Pancreas (tissue), 10 donors: Measurements from ENCODE around the gene BTN1A1. TPM values are rescaled to one million over a fixed set of nuclear protein-coding genes. Genes with fewer than 3 reads are reported as not detected.

Experiments
- ATAC-seq, 4 donors: fragments of 200-7000 bp; cut with Tn5 transposase; one replicate each; pipeline versions ENCODE4 v1.8.0 to v1.9.1; 2020; ENCODE audit warnings: mild to moderate bottlenecking in 4 of 4, moderate library complexity in 4 of 4
- DNase-seq, 6 donors: peaks; one replicate each; pipeline ENCODE4 v3.0.0-alpha.2; 2020
- FAIRE-seq: peaks from 2 replicates; lab custom pipeline; 2012; peaks lifted over from hg19 to GRCh38; lab: Jason Lieb, UNC
- H3K27ac ChIP-seq, 4 donors: fragments of 200-600 bp; sonication (generic); 1 replicate in 3 of 4; 2 replicates in 1 of 4; pipeline versions ENCODE4 v1.5.0 to v1.8.0; 2020
- H3K27me3 ChIP-seq, 4 donors: fragments of 200-600 bp; one replicate each; pipeline ENCODE4 v1.8.0; 2021
- H3K36me3 ChIP-seq, 3 donors: fragments of 200-600 bp; sonication (generic) in 1 of 3; one replicate each; pipeline versions ENCODE4 v1.5.0 to v1.8.0; 2020 to 2021
- H3K4me1 ChIP-seq, 3 donors: fragments of 200-600 bp; one replicate each; pipeline ENCODE4 v1.8.0; 2021
- H3K4me3 ChIP-seq, 4 donors: fragments of 200-600 bp; sonication (generic) in 2 of 4; one replicate each; pipeline versions ENCODE4 v1.5.0 to v1.8.0; 2020 to 2021
- H3K9me3 ChIP-seq, 4 donors: fragments of 200-600 bp; one replicate each; pipeline ENCODE4 v1.8.0; 2021
- CTCF ChIP-seq, 4 donors: fragments of 200-600 bp; sonication (generic) in 3 of 4; IDR thresholded peaks; one replicate each; pipeline versions ENCODE4 v1.5.0 to v1.8.0; 2021; ENCODE audit warnings: antibody characterized with exemption in 4 of 4
- WGBS, 2 donors: extraction: QIAGEN DNeasy Blood & Tissue Kit; methylation state at CpG; one replicate each; pipeline ENCODE4 v1.1.7; 2013; 5-methylcytosine and 5-hydroxymethylcytosine counted together
- intact Hi-C, 3 donors: fragments of 100-400 bp; cut with DNase I; formaldehyde crosslinking; loops; one replicate each; pipeline versions ENCODE4 v1.11.1 to v1.14.2; 2022
- polyA plus RNA-seq, 2 donors: library from polyadenylated mRNA; stranded (reverse); fragments of 200-250 nt; gene quantifications; one replicate each; pipeline ENCODE4 v1.2.3, GENCODE V29; 2013
- total RNA-seq, 6 donors: library from RNA; stranded (reverse); fragmentation: NEBNext Ultra II Directional in 4 of 6; extraction: Animal tissue kit (Norgen Biotek cat#: 25700) in 4 of 6; gene quantifications; one replicate each; pipeline versions ENCODE4 v1.2.1 to v1.2.4, GENCODE V29; 2021 to 2023
- donor health status: healthy with polysubstance abuse.
- donor health status: DM: no; HTN: no; CAD: no; lungs with moderate emphysema.
- donor health status: DM: no; HTN: no; CAD: no.
- donor health status: control.
- donor health status: control.
- donor health status: Bipolar disorder and iron deficiency.
- donor health status: DM: yes; HTN: yes; CAD: no.
- donor health status: DM: no; HTN: no; CAD: no.
- donor health status: DM: no; HTN: no; CAD: no.
- donor health status: DM: yes; HTN: yes; CAD: no.

BTN1A1 gene
- total and polyA plus RNA-seq, 8 donors = not detected

GRCh38 chr6:26556263-26557070 is 56.4 kb downstream of the BTN1A1 start:
- no peak for ATAC-seq
- Histone ChIP-seq H3K27me3 (no peaks in the 10 kb centered on the region), H3K36me3 (no peaks in the 10 kb centered on the region), H3K27ac (no peak overlapping the region), H3K9me3 (no peaks in the 10 kb centered on the region), H3K4me1 (peaks cover 0 to 3% (median 0%) of the 10 kb centered on the region in 3 donors), H3K4me3 (no peak overlapping the region)
- 29 to 33% methylated on average over 16 of the region's 16 CpGs for WGBS, 2 donors
- no peak for FAIRE-seq
- intact Hi-C loops = no loop called here
- no peak for TF ChIP-seq CTCF (IDR thresholded peaks at IDR 0.05)
- DNase-seq = peak in 1 of 6 donors; percentile 46

Other genes starting within 250 kb of the BTN1A1 start
- 10 to 100 TPM in 4 of 6 donors, 1 to 10 TPM in 2; 2.5 to 45.7 (median 10.6) TPM for gene BTN3A2, start 135.1 kb upstream of the BTN1A1 start, total RNA-seq
- gene BTN3A2, start 135.1 kb upstream of the BTN1A1 start, polyA plus RNA-seq = 1 to 10 TPM; 5.9 to 8.1 TPM
- gene BTN2A2, start 117.2 kb upstream of the BTN1A1 start, total RNA-seq = 10 to 100 TPM in 1 of 6 donors, 1 to 10 TPM in 5; 1.7 to 10.5 (median 5.0) TPM
- gene BTN2A2, start 117.2 kb upstream of the BTN1A1 start, polyA plus RNA-seq = 1 to 10 TPM; 3.8 to 4.4 TPM
- gene BTN3A1, start 98.0 kb upstream of the BTN1A1 start, total RNA-seq = 10 to 100 TPM in 4 of 6 donors, 1 to 10 TPM in 2; 3.9 to 33.5 (median 13.3) TPM
- 10 to 100 TPM in 1 of 2 donors, 1 to 10 TPM in 1; 8.9 to 13.9 TPM for gene BTN3A1, start 98.0 kb upstream of the BTN1A1 start, polyA plus RNA-seq
- gene BTN3A3, start 59.8 kb upstream of the BTN1A1 start, total RNA-seq = 10 to 100 TPM in 1 of 6 donors, 1 to 10 TPM in 5; 1.5 to 15.3 (median 4.6) TPM
- 1 to 10 TPM; 4.0 TPM for gene BTN3A3, start 59.8 kb upstream of the BTN1A1 start, polyA plus RNA-seq
- gene BTN2A1, start 42.3 kb upstream of the BTN1A1 start, total RNA-seq = 10 to 100 TPM in 1 of 6 donors, 1 to 10 TPM in 5; 3.7 to 10.9 (median 6.5) TPM
- gene BTN2A1, start 42.3 kb upstream of the BTN1A1 start, polyA plus RNA-seq = 10 to 100 TPM in 1 of 2 donors, 1 to 10 TPM in 1; 8.1 to 15.3 TPM
- gene HMGN4, start 38.1 kb downstream of the BTN1A1 start, total RNA-seq = 10 to 100 TPM; 10.8 to 24.2 (median 13.2) TPM
- gene HMGN4, start 38.1 kb downstream of the BTN1A1 start, polyA plus RNA-seq = 10 to 100 TPM in 1 of 2 donors, 1 to 10 TPM in 1; 8.8 to 20.1 TPM
- gene ABT1, start 96.7 kb downstream of the BTN1A1 start, total RNA-seq = 1 to 10 TPM; 3.5 to 6.9 (median 5.5) TPM
- gene ABT1, start 96.7 kb downstream of the BTN1A1 start, polyA plus RNA-seq = 10 to 100 TPM in 1 of 2 donors, 1 to 10 TPM in 1; 5.7 to 10.2 TPM
- 10 to 100 TPM in 3 of 6 donors, 1 to 10 TPM in 3; 6.1 to 17.0 (median 9.2) TPM for gene ZNF322, start 159.4 kb downstream of the BTN1A1 start, total RNA-seq
- gene ZNF322, start 159.4 kb downstream of the BTN1A1 start, polyA plus RNA-seq = 1 to 10 TPM; 3.7 to 6.2 TPM